Stimulated activated naive CD4-positive, alpha-beta T cell treated with Interleukin-2 at 50 U/mL for 16 hours (primary cell): Measurements from ENCODE around the gene TSPAN12.

ENCODE experiments used
- DNase-seq: peaks from one replicate; lab custom pipeline; 2025; lab: John Stamatoyannopoulos, UW

Gene TSPAN12

GRCh38 chr7:120842121-120842621 lies 15.8 kb downstream of the TSPAN12 start:
- no peak for DNase-seq

GRCh38 chr7:120841608-120842007 lies 16.3 kb downstream of the TSPAN12 start:
- no peak for DNase-seq

DNA sequence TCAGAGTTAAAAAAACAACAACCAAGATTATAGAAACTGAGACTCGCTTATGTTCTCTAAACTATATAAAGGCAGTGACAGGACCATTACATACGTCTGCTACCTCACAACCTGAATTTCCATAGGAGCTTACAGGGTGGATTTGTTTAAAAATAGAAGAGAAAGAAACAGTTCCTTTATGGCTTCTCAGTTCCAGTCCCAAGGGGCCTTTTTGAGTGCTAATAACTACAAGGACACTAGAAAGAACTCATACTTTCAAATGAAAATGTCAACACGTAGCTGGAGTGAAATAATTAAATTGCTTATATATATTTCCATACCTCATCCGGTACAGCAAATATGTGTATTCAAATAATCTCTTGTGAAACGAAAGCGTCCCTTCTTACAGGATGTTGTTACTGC lies 19.7 kb downstream of the TSPAN12 start:
- no peak for DNase-seq

DNA sequence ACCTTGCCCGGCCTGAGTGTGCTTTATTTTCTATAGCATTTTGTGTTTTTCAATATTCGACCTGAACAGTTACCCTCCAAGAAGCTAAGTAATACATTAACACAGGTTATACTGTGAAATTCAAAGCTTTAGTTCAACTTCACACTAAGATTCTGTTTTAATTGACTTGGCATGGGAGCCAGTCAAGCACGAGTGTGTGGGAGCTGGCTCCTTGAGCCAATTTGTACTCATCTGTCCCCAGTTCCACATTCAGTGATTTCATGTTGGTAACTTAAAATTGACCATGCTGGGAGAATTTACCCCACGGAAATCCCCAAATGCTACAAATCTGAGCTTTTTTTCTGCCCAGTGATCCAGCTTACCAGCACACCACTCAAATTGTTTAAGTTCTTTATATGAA lies 20.3 kb downstream of the TSPAN12 start:
- DNase-seq, result no peak

- DNase-seq, result no peak
Measured at GRCh38 chr7:120836556-120837115, 21.3 kb downstream of the TSPAN12 start.

GRCh38 chr7:120834726-120835125 lies 23.2 kb downstream of the TSPAN12 start:
- DNase-seq, result no peak

- no peak for DNase-seq
Measured at GRCh38 chr7:120833546-120833945, 24.4 kb downstream of the TSPAN12 start.

DNA sequence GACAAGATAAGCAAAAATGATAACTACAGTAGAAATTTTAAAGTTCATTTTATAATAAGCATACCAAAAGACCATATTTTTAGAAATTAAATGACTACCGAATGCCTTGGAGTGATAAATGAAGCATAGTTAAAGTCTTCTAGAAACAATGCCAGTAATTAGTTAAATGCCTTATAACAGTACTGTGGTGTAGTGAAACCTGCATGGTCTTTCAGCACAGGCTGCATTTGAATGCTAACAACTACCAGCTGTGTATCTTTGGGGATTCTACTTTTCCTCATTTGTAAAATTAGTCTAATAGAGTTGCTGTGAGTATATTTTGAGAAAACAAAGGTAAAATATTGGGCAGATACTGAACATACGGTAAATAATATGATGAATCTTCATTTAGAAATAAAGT lies 25.1 kb downstream of the TSPAN12 start:
- no peak for DNase-seq

GRCh38 chr7:120831260-120831659 lies 26.7 kb downstream of the TSPAN12 start:
- no peak for DNase-seq

DNA sequence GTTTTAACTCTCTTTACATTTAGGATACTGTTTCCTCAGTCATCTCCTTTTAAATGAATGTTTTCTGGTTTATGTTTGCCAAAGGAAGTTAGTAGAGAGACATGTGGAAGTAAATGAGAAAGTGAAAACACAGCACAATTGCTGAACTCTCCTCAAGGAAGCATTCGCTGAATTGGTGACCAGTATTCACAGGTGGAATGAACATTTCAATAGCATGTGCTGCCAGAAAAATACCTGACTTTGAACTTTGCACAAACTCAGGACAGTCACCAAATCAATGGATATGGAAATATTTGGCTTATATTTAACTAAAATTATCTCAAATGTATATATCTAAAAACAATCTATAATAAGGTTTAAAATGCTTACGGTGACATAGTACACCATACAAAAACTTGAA lies 28.5 kb downstream of the TSPAN12 start:
- no peak for DNase-seq

DNA sequence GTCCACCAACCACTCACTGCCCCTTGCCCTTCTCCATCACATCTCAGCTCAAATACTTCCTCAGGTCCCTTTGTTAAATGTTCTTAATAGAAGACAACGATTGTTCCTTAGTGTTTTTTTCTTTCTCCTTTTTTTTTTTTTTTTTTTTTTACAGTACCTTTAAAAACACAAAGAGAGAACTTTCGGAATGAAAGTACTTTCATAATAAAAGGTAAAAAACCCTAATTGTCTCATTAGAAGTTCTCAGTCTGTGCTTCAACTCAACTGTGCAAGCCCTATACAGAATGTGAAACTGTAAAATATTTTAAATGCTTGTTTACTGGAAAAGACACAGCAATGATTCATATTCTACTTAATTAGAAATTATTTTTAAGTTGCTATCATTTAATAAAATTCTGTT lies 29.4 kb downstream of the TSPAN12 start:
- no peak for DNase-seq

- DNase-seq, result no peak
Measured at GRCh38 chr7:120827371-120828118, 30.4 kb downstream of the TSPAN12 start.

DNA sequence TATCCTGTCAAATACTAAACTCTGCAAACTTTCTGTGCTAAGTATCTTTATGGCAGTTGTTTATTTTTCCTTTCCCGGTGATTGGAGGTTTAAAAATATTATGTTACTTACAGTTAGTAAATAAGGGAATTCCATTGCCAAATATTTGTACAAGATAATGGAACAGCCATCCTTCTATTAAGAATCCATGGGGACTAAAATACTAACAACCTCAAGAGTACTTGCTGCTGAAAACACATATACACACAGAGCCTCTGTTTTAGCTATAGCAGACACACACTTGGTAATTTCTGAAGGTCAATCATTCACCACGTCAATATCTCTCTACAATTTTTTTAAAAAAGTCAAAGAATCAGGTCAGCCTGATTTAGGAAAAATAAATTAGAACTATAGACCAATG lies 32.4 kb downstream of the TSPAN12 start:
- no peak for DNase-seq

GRCh38 chr7:120825152-120825551 lies 32.8 kb downstream of the TSPAN12 start:
- no peak for DNase-seq

- DNase-seq, result no peak
Measured at GRCh38 chr7:120819861-120820260, 38.1 kb downstream of the TSPAN12 start.

GRCh38 chr7:120817851-120818250 lies 40.1 kb downstream of the TSPAN12 start:
- no peak for DNase-seq

GRCh38 chr7:120814253-120814939 lies 43.5 kb downstream of the TSPAN12 start:
- no peak for DNase-seq

GRCh38 chr7:120813546-120814252 lies 44.2 kb downstream of the TSPAN12 start:
- no peak for DNase-seq

DNA sequence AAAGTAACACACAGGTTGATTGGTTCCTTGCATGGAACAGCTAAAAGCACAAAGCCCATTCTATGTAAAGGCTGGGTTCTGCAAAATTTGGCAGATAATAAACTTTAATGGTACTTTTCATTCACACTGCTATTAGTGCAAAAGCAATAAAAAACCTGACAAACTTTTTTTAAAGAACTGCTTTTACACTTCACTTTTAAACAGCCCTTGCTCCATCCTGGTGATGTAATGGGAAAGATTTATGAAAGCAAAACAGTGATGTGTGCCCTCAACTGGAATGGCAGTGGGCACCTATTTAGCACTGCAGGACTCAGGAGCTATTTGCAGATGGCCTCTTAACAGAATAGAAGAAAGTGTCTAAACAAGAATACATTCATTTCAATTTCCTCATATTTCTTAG lies 44.9 kb downstream of the TSPAN12 start:
- no peak for DNase-seq

- DNase-seq, result no peak
Measured at GRCh38 chr7:120809260-120809659, 48.7 kb downstream of the TSPAN12 start.

- DNase-seq, result no peak
Measured at GRCh38 chr7:120807390-120807789, 50.6 kb downstream of the TSPAN12 start.

DNA sequence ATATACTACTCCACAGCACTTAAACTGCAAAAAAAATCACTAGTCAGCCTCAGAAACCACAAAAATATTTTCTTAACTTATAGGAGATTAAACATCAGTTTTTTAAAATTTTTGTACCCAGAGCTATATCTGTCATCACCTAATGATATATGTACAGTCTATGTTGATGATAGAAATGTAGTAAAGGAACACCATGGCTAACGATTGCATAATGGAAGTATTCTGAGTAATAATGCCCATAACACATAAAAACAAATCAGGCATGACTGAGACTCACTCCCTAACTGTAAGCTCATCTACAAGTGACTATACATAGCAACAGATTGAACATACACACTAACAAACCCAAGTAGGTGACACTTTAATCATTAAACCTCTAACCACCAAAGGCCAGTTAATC lies 51.3 kb downstream of the TSPAN12 start:
- no peak for DNase-seq
